HepG2 (cell line): ENCODE data around the gene MACROD2. TPM values are rescaled to one million over a fixed set of nuclear protein-coding genes. Genes with fewer than 3 reads are reported as not detected.

ENCODE experiments used
- AFF4 ChIP-seq: sonication (generic); formaldehyde crosslinking; IDR thresholded peaks from 2 replicates; pipeline ENCODE4 v1.4.0; 2020; ENCODE audit warnings: missing genetic modification reagents
- CCAR2 ChIP-seq: fragments of 200-400 bp; formaldehyde crosslinking; optimal IDR thresholded peaks from 2 replicates; pipeline ENCODE3; 2018; ENCODE audit warnings: low read depth, mild to moderate bottlenecking, low read length, moderate library complexity
- CSRNP2 ChIP-seq: sonication (generic); formaldehyde crosslinking; conservative IDR thresholded peaks from 2 replicates; pipeline ENCODE4 v1.8.0; 2022; ENCODE audit warnings: low read depth, missing genetic modification reagents
- MIER2 ChIP-seq: IDR thresholded peaks from 2 replicates; pipeline ENCODE4 v1.6.1; 2016; ENCODE audit warnings: missing biosample characterization, missing genetic modification reagents
- PRDM10 ChIP-seq: sonication (generic); formaldehyde crosslinking; IDR thresholded peaks from 2 replicates; pipeline ENCODE4 v1.4.0; 2020; ENCODE audit warnings: low read depth, missing genetic modification reagents
- RERE ChIP-seq: IDR thresholded peaks from 2 replicates; pipeline ENCODE4 v1.6.1; 2016; ENCODE audit warnings: low read depth, missing genetic modification reagents, missing compliant biosample characterization
- ZFP36L2 ChIP-seq: sonication (generic); formaldehyde crosslinking; IDR thresholded peaks from 2 replicates; pipeline ENCODE4 v1.4.0; 2020; ENCODE audit warnings: missing genetic modification reagents
- ZNF430 ChIP-seq: sonication (generic); formaldehyde crosslinking; IDR thresholded peaks from 2 replicates; pipeline ENCODE4 v1.9.0; 2021; ENCODE audit warnings: mild to moderate bottlenecking, missing genetic modification reagents
- ZNF441 ChIP-seq: sonication (generic); formaldehyde crosslinking; IDR thresholded peaks from 2 replicates; pipeline ENCODE4 v1.7.0; 2021; ENCODE audit warnings: missing genetic modification reagents, borderline replicate concordance
- ZNF549 ChIP-seq: sonication (generic); formaldehyde crosslinking; IDR thresholded peaks from 2 replicates; pipeline ENCODE4 v1.5.0; 2020; ENCODE audit warnings: missing genetic modification reagents
- polyA plus RNA-seq, 8 experiments: library from polyadenylated mRNA; depleted of rRNA in 3 of 8; stranded (reverse) in 7 of 8; unstranded in 1 of 8; fragments of >200 nt; fragmentation: Illumina TruSeq in 4 of 8; extraction: Trizol in 4 of 8; gene quantifications; 2 replicates each; pipeline versions ENCODE4 v1.2.1 to v1.2.3, GENCODE V29; 2011 to 2016; ENCODE audit warnings: low read depth in 4 of 8, missing spikeins in 1 of 8, mixed read lengths in 1 of 8; ENCODE audit not compliant: insufficient read depth in 1 of 8
- total RNA-seq, 5 experiments: library from RNA; depleted of rRNA; stranded (reverse); fragments of >200 nt; fragmentation: Illumina TruSeq; extraction: Trizol; gene quantifications; 2 replicates each; pipeline ENCODE4 v1.2.3, GENCODE V29; 2016; ENCODE audit warnings: low read depth in 1 of 5
- TF ChIP-seq, protein P1 (sequence below): sonication (generic); formaldehyde crosslinking; IDR thresholded peaks from 2 replicates; pipeline ENCODE4 v1.4.0; 2020; ENCODE audit warnings: missing genetic modification reagents; ENCODE audit errors: not compliant biosample characterization

The MACROD2 gene
- total and polyA plus RNA-seq, 2 of the 13 experiments (the other 11 are each of a cell fraction or from before 2014, with no cell fraction given), result 0.13 to 0.51 TPM

DNA sequence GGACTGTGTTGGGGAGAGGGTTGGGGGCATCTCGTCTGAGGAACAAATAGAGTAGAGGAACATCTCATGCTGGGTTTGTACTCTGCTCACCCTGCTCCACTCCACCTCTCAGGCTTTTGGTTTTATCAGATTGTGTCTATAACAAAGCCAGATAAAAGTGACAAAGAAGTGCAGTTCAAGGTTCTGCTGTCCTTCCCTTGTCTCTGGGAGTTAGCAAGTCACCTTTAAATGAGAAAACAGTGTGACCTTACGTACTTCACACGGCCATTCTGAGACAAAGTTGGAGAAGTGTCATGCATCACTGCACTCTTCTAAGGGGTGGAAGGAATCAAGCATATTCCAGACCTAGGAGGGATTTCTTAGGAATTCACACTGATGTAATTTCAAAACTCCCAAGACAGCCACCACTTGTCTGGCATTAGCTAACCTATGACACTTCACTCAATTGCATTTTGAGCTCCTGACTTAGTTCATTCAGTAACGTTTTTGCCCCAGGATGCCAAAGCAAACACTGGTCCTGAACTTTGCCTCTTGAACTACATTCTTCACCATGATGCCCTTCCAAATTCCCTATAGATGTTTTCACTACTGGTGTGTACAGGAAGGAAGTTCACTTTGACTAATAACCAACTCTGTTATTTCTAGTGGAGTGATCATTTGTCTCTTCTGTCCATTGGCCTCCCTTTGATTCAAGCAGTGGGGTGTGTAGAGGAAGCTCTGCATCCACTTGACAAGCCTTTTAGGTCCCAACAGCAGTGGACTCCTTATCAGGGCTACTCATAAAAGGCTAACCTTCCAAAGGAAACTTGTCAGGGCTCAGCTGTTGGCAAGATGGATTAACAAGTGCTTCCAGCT lies 989.7 kb downstream of the MACROD2 start (continued):
- TF ChIP-seq RERE (peak; percentile 85), PRDM10 (CRISPR knock-in tag) (peak; percentile 67), CCAR2 (no peak), MIER2 (CRISPR knock-in tag) (peak; percentile 74; the same call in 1 of the 2 replicates), ZNF441 (peak; percentile 77), ZFP36L2 (no peak), CSRNP2 (CRISPR knock-in tag) (no peak), ZNF549 (CRISPR knock-in tag) (no peak), AFF4 (CRISPR knock-in tag) (no peak; the same call in none of the 2 replicates), ZNF430 (CRISPR knock-in tag) (no peak; the same call in 1 of the 2 replicates)
- TF ChIP-seq, protein P1, sequence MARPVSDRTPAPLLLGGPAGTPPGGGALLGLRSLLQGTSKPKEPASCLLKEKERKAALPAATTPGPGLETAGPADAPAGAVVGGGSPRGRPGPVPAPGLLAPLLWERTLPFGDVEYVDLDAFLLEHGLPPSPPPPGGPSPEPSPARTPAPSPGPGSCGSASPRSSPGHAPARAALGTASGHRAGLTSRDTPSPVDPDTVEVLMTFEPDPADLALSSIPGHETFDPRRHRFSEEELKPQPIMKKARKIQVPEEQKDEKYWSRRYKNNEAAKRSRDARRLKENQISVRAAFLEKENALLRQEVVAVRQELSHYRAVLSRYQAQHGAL (CRISPR knock-in tag), result peak; percentile 75
